HG03175 (cell line): ENCODE data around the gene BTRC.
"Not testable (repeated sequence)": the region's sequence is repeated elsewhere in the genome, so short reads cannot be mapped to it uniquely, and the experiment has no call there.

Experiments used
- ATAC-seq: cut with Tn5 transposase; IDR thresholded peaks from one replicate; pipeline ENCODE4 v1.9.1; 2021; ENCODE audit warnings: mild to moderate bottlenecking, moderate library complexity; ENCODE audit not compliant: unreplicated experiment

Gene BTRC

DNA sequence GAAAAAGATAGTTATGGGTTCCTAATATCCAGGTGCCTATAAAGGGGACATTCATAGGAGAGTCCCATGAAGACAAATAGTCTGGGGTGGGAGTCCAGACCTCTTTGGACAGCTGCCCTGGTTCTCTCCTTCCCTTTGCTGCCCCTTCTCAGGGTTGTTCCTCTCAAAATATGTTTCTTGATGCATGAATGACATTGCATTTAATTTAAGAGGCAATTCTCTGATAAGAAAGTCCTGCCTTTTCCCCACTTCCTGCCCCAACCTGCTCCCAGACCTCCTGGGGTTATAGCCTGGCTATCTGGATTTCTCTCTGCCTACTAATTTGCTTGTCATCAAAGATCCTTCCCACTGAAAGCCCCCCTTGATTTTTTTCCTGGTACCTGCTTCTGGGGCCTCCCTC, 12.5 kb upstream of the BTRC start:
- no peak for ATAC-seq

DNA sequence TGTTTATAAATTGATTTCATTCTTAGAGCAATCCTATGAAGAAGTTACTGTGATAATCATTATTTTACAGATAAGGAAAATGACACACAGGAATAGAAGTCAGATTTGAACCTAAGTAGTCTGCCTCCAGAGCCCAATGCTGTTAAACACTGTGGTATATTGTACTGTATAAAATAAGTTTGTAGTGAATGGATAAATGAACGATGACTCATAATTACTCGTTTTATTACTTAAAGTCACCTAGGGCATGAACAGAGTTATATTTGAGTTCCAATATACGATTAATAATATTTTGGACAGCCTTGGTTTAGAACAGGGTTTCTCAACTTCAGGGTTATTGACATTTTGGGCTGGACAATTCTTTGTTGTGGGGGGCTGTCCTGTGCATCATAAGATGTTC, 7.8 kb upstream of the BTRC start:
- ATAC-seq: no peak

DNA sequence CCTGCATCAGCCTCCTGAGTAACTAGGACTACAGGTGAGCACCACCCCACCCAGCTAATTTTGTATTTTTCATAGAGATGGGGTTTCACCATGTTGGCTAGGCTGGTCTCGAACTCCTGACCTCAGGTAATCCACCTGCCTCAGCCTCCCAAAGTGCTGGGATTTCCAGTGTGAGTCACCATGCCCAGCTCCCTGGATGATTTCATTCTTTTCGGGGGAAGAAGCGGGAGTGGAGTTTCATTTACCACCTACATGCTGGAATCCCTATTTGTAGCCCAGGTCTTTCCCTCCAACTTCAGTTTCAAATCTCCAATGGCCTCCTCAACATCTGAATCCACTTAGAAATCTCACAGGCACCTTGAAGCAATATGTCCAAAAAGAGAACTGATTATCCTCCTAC, 2.9 kb upstream of the BTRC start:
- no peak for ATAC-seq

DNA sequence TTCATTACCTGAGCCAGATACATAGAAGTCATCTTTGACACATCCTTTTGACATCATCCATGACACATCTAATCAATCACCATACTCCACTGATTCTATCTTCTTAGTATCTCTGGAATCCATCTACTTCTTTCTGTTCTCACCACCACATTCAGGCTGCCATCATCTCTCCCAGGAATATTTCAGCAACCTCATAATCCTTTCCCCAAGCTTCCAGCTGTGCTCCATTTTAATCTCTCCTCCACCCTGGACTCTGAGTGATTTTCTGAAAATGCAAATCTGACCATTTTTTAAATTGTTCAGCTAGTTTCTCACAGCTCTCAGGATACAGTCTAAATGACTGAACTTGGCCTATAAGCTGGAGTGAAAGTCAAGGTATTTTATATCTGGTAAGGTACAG, 2.5 kb upstream of the BTRC start:
- no peak for ATAC-seq

DNA sequence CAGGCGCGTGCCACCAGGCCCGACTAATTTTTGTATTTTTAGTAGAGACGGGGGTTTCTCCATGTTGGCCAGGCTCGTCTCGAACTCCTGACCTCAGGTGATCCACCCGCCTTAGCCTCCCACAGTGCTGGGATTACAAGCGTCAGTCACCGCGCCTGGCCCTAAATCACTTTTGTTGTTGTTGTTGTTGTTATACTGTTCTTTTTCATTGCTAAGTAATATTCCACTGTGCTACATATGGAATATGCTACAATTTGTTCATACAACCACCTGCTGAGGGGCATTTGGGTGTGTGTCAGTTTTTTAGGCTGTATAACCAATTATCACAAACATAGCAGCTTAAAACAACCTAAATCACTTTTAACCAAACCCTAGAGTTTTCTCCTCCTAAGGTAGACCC, 1.1 kb upstream of the BTRC start:
- not testable (repeated sequence) for ATAC-seq

DNA sequence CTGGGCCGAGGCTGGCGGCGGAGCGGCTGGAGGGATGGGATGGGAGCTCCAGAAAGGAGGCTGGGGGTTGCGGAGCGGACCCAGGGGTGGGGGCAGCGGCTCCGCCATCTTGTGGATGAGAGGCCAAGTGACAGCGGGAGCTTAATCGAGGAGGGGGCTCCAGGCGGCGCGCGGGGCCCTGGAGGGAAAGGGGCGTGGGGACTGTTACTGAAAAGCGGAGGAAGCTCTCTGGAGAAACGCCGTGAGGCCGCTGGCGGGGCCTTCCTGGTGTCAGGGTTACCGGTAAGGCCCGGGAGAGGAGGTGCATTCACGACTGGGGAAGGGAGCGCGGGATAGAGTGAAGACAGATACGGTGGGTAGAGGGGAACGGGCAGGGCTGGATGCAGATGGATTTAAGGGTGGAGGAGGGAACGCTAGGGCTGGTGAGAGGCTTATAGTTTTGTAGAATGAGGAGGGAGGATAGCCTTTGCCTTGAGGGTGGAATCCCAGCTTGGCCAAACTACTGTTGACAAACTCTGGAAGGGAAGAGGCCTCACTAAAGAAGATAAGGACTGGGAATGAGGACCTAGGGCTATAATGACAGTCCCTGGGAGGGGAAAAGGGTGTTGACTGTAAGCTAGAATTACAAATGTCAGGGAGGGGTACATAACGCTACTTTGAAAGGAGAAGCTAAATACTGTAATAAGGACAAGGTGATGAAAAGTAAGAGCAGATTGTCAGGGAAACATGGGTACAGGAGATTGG, 535 bp downstream of the BTRC start:
- ATAC-seq: peak; percentile 15

DNA sequence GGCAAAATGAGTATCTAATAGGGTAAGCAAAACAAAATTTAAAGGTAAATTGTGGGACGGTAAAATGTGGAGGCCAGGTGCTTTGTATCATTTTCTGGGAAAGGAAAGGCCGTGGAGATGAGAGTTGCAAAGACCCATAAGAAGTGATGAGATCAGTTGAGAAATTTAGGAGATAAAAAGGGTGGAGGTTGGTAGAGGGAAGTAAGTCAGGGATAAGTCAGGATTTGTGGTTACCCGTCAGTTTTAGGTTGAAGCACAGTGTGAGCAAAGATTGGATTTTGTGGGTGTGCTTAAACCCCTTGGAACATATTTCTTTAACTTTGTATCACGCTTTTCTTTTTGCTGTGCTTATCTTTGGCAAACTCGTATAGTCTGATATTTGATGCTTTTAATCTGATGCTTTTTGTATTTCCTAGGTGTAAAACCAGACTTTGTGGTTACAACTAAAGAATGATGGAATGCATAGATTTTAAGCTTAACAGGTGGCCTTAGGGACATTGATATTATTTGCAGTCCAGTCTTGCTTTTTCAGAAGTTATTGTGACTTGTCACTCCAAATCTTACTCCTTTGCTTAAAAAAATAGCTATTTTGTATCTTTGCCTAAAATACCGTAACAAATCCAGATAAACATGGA, 1.2 kb downstream of the BTRC start:
- no peak for ATAC-seq

DNA sequence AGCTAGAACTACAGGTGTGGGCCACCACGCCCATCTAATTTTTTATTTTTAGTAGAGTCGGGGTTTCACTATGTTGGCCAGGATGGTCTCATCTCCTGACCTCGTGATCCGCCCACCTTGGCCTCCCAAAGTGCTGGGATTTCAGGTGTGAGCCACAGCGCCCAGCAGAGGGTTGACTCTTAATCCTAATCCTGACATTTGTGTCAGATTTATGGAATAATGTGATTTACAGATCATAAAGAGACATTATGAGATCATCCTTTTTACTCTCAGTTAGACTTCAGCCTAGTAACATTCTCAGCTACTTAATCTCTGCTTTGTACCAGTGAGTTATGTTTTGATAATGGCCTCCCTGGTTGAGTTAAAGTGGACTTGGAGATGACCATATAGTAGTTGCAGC, 2.2 kb downstream of the BTRC start:
- ATAC-seq: no peak

DNA sequence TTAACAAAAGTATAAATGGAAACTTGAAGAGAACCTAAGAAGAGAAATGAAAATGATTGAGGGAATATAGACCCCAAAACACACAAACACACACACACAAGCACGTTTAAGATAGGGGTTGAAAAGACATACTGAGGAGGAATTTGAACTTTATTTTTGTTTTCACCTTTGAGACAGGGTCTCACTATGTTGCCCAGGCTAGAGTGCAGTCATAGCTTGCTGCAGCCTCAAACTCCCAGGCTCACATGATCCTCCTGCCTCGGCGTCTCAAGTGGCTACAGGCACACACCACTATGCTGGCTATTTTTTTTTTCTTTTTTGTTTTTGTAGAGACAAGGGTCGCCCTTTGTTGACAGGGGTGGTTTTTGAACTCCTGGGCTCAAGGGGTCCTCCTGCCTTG, 4.0 kb downstream of the BTRC start:
- ATAC-seq: no peak

DNA sequence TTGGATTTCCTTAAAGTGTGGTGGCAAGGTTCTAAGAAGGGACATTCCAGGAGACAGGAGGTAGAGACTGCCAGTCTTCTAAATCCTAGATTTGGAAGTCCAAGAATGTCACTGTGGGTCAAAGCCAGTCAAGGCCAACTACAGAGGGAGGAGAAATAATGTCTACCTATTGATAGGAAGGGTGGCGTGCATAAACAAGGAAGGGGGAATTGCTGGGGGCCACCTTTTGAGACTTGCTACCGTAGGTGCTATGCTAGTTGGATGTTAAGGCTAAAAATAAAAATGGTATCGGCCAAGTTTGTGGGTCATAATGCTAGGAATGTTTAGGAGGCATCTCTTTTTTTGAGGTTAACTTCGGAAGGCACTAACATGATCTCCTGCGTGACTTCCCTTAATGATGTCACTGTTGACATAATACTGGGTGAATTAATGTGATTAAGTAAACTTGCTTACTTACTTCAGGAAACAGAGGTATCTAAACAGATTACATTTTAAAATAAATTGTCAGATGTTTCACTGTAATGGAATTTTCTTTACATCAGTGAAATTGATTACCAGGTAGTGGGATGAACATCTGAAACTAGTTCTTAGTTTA, 4.8 kb downstream of the BTRC start:
- no peak for ATAC-seq

DNA sequence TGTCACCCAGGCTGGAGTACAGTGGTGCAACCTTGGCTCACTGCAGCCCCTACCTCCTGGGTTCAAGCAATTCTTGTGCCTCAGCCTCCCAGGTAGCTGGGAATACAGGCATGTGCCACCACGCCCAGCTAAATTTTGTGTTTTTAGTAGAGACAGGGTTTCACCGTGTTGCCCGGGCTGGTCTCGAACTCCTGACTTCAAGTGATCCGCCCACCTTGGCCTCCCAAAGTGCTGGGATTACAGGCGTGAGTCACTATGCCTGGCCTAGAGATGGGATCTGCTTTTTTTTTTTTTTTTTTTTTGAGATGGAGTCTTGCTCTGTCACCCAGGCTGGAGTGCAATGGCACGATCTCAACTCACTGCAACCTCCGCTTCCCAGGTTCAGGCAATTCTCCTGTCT, 6.1 kb downstream of the BTRC start:
- ATAC-seq: not testable (repeated sequence)

DNA sequence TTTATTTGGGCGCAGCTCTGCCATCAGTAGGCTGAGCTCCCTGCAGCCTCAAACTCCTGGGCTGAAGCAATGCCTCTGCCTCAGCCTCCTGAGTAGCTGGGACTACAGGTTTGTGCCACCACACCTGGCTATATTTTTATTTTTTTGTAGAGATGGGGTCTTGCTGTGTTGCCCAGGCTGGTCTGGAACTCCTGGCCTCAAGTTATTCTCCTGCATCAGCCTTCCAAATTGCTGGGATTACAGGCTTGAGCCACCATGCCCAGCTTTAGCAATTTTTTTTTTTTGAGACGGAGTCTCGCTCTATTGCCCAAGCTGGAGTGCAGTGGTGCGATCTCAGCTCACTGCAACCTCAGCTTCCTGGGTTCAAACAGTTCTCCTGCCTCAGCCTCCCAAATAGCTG, 6.9 kb downstream of the BTRC start:
- ATAC-seq: not testable (repeated sequence)

DNA sequence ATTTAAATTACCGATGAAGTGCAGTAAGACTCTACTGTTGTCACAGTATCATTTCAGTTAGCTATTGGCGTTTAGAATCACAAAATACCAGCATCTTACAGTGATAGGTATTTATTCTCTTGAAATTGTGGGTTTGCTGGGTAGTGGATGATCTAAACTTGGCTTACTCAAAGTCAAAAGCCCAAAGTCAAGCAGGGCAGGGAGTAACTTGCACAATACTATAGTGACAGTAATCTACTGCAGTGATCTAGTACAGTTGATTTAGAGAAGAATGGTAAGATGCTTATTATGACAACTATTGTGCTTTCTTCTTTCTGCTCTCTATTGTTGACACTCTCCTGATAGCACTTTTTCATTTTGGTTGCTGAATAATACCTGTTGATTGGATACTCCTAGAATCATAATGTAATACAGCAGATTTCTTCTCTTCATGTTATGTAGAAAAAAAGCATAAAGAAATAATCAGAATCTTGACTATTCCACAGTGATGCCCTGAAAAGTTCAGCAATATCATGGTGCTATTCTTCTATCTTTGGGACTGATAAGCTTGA, 10.0 kb downstream of the BTRC start:
- no peak for ATAC-seq

DNA sequence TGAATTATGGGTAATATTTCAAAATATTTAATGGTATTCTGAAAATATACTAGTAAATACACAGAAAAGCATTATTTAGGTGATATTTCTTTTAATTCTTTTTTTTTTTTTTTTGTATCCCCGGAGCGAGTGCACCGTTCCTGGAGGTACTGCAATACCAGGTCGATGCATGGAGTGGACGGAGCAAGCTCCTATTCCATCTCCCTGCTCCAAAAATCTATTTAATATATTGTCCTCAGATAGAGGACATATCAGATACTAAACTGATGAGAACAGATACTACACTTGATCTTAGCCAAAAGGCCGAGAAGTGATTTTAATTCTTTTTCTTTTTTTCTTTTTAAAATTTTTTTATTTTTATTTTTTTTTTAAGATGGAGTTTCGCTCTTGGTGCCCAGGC, 10.8 kb downstream of the BTRC start:
- ATAC-seq: no peak

DNA sequence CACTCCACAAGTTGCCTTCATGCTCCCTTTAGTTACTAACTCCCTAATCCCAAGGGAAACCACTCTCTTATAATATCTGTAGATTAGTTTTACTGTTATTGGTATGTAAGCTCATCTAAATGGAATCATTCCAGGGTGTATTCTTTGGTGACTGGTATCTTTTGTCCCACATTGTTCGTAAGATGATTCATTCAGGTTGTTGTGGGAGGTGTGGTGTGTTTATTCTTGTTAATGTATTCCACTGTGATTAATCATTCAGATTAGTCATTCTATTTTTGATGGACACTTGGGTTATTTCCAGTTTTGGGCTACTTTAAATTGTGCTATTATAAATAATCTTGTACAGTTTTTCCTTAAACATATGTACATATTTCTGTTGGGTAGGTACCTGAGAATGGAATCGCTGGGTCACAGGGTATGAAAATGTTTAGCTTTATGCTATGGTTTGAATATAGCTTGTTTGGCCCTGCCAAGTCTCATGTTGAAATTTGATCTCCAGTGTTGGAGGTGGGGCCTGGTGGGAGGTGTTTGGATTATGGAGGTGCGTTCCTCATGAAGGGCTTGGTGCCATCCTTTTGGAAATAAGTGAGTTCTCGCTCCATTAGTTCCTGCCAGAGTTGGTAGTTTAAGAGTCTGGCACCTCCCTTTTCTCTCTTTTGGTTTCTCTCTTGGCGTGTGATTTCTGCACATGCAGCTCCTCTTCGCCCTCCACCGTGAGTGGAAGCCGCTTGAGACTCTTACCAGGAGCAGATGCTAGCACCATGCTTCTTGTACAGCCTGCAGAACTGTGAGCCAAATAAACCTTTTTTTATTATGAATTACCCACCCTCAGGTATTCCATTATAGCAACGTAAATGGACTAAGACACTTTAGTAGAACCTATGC, 13.8 kb downstream of the BTRC start:
- ATAC-seq: no peak

DNA sequence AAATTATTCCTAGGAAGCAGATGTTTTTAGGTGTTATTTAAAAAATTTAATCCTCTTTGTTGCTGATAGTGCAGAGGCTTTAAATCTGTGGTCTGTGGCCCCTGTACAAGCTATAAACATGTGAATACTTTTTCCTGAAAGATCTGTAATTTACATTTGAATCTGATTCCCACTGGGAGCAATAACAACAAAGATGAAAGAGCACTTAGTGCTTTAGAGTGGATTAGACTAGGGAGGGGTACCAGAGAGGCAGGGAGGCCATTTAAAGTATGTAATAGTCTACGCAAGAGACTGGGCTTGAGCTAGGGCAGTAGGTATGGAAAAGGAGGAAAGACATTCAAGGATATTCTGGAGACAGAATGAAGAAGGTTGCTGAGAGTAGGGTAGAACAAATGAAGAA, 19.1 kb downstream of the BTRC start:
- no peak for ATAC-seq

DNA sequence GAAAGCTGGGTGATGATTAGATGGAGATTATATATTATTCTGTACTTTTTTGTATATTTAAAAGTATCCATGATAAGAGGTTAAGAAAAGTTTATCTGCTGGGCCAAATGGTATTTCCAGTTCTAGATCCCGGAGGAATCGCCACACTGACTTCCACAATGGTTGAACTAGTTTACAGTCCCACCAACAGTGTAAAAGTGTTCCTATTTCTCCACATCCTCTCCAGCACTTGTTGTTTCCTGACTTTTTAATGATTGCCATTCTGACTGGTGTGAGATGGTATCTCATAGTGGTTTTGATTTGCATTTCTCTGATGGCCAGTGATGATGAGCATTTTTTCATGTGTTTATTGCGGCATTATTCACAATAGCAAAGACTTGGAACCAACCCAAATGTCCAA, 20.0 kb downstream of the BTRC start:
- not testable (repeated sequence) for ATAC-seq

DNA sequence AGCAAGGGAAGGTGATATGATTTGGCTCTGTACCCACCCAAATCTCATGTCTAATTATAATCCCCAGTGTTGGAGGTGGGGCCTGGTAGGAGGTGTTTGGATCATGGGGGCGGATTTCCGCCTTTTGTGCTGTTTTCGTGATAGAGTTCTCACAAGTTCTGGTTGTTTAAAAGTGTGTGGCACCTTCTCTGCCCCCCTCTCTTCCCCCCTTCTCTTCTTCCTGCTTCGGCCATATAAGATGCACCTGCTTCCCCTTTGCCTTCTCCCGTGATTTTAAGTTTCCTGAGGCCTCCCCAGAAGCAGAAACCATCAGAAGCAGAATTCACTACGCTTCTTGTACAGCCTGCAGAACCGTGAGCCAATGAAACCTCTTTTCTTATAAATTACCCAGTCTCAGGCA, 21.1 kb downstream of the BTRC start:
- no peak for ATAC-seq

DNA sequence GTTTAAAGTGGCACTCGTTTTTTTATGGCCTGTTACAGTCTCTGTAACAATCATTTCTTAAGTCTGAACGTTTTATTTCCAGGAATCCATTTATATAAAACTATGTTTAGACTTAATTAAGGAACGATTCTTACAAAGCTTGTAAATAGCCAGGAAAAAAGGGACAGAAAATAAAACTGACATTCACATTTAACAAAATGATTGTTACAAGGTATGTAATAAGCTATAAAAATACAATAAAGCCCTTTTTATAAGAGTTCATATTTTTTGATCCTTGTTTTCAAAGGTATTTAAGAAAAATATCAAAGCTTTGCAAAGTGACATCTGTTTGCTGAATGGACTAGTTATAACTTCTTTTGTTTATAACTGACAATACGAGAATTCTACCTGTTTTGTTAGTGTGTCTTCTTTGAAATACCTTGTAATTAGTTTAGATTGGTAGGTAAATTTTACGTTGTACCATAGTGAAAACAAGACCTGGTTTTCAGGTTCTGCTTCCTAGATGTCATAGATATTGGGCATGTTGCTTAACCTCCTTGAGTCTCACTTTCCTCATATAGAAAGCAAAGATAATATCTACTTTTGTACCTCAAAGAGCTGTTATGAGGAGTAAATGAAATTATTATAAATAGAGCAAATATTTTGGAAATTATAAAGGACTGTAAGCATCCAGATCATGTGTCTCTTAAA, 25.8 kb downstream of the BTRC start:
- ATAC-seq: no peak

DNA sequence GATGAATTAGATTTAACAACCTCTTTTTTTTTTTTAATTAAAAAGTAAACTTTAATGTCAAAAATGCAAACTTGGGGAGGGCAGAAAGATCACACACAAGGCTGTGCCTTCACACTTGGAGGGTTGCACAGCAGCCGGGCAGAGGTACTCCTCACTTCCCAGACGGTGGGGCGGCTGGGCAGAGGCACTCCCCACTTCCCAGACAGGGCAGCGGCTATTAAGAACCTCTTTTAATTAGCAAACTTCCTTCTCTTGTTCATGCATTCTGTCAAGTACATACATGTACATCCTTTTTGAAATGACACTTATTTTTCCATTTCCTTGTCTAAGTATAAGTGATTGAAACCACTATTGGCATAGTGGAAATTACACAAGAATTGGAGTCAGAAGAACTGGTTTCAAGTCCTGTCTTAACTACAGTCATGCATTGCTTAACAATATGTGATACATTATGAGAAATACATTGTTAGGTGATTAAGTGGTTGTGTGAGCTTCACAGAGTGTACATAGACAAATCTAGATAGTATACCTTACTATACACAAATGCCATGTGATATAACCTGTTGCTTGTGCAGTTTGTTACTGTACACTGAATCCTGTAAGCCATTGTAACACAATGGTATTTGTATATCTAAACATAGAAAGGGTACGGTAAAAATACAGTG, 26.5 kb downstream of the BTRC start:
- no peak for ATAC-seq
